ENCODE measurements around the gene LRRC8A. TPM values are rescaled to one million over a fixed set of nuclear protein-coding genes. Genes with fewer than 3 reads are reported as not detected.

The LRRC8A gene
- total and polyA plus RNA-seq, 2 of the 8 experiments (the other 6 are each of a cell fraction or from before 2014, with no cell fraction given) = 103 to 111 TPM

DNA sequence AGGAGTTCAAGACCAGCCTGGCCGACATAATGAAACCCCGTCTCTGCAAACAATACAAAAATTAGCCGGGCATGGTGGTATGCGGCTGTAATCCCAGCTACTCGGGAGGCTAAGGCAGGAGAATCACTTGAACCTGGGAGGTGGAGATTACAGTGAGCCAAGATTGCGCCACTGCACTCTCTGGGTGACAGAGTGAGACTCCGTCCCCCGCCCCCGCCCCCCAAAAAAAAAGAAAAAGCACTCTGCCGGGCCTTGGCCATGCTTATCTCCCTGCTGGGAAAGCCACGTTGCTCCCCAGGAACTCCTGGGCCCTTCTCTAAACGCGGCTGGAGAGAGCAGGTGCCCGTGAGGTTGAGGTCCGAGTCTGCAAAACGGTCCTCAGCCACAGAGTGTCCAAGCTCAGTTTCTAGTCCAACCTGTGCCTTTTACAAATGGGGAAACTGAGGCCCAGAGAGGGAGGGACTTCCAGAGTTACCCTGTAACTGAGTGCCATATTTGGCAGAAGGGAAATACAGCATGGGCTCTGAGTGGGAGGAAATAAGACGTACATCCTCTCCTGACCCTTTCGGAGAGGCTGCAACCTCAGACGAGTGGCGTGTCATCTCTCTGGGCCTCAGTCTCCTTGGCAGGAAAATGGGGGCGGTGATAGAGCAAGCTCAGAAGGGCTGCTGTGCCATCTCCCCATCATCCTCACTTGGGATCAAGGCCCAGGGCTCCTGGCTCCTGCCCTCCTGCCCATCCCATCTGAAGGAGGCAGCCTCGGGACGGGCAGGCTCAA is 32.3 kb downstream of the LRRC8A start:
- 0 out of 2 replicates have a peak overlapping the region, but pooled peaks have one; percentile 13 for H2AK5ac ChIP-seq (ENCODE audit: low read depth, low read length)
- H3K9me3 ChIP-seq (ENCODE audit: insufficient read depth in 2 of 2, low read depth in 1 of 2, low read length in 1 of 2) = no peaks in the 10 kb centered on the region
- no peak overlapping the region for H2AFZ ChIP-seq (ENCODE audit: low read length)
- ChIA-PET POLR2A (ENCODE audit: partially characterized antibody) (interaction anchor here (0.6 to 1.8 kb wide), 3 partner anchors 8 to 1102 kb away, joined by 3 to 5 read pairs (median 3); partner anchors contain the start of genes KYAT1 and LRRC8A), CTCF (ENCODE audit: partially characterized antibody) (interaction anchor here (1.8 to 3.9 kb wide), 2 partner anchors 12 to 14 kb away, joined by 6 to 26 read pairs; no protein-coding TSS in a partner anchor)
- H3K79me1 ChIP-seq (ENCODE audit: low read depth, low read length) = peaks cover 15% of the 10 kb centered on the region; the same call in 1 of the 2 replicates
- no peak overlapping the region for H4K91ac ChIP-seq (replicated peaks; ENCODE audit: insufficient read length, low read length)
- H3K27me3 ChIP-seq (replicated peaks in 1 of 4; ENCODE audit: control insufficient read depth in 3 of 4, extremely low read depth in 1 of 4, insufficient read depth in 3 of 4, low read length in 3 of 4) = no peaks in the 10 kb centered on the region
- no peak overlapping the region for H3K14ac ChIP-seq (ENCODE audit: insufficient read length)
- H2BK120ac ChIP-seq (replicated peaks; ENCODE audit: low read depth, low read length) = no peak overlapping the region
- H3K27ac ChIP-seq (ENCODE audit: low read depth, low read length) = no peak overlapping the region
- no peak overlapping the region for H3K4me2 ChIP-seq (ENCODE audit: insufficient read depth in 1 of 2, low read depth in 2 of 2, low read length in 2 of 2)
- H4K20me1 ChIP-seq (replicated peaks in 1 of 2; ENCODE audit: control insufficient read depth in 1 of 2, insufficient read depth in 2 of 2, low read length in 2 of 2) = peaks cover 20 to 31% of the 10 kb centered on the region in 2 experiments
- peaks cover 7 to 41% (median 33%) of the 10 kb centered on the region in 4 experiments for H3K36me3 ChIP-seq (ENCODE audit: control insufficient read depth in 2 of 4, insufficient read depth in 4 of 4, low read length in 3 of 4)
- H3K4ac ChIP-seq (replicated peaks; ENCODE audit: insufficient read length, low read depth, low read length) = no peak overlapping the region
- H3K9ac ChIP-seq (replicated peaks in 1 of 4; ENCODE audit: extremely low read depth in 1 of 4, low read depth in 3 of 4, low read length in 3 of 4) = no peak overlapping the region
- no peak overlapping the region for H3K4me3 ChIP-seq (ENCODE audit: extremely low read depth in 1 of 4, insufficient read depth in 2 of 4, low read depth in 3 of 4, low read length in 4 of 4)
- no peak overlapping the region for H4K8ac ChIP-seq (ENCODE audit: extremely low read depth, insufficient read depth, low read length)
- no peak overlapping the region for H4K5ac ChIP-seq (ENCODE audit: insufficient read length, low read depth, low read length)
- H3K18ac ChIP-seq (ENCODE audit: extremely low read depth, low read length) = no peak overlapping the region
- TF ChIP-seq HDAC2 (IDR thresholded peaks at IDR 0.05; ENCODE audit: borderline replicate concordance in 1 of 2, low read depth in 2 of 2, low read length in 2 of 2) = no peak
- TF ChIP-seq NANOG (IDR thresholded peaks at IDR 0.05; ENCODE audit: insufficient read depth, low read depth, low read length, poor library complexity, severe bottlenecking) = no peak
- TF ChIP-seq PHF8 (conservative IDR thresholded peaks at IDR 0.05; ENCODE audit: low read depth, low read length) = no peak
- H3K56ac ChIP-seq (replicated peaks; ENCODE audit: insufficient read length, low read depth, low read length) = no peak overlapping the region
- H3K23ac ChIP-seq (ENCODE audit: insufficient read length) = no peak overlapping the region
- no peak for DNase-seq (ENCODE audit: low read depth in 1 of 2, low spot score in 2 of 2)
- H2BK20ac ChIP-seq (ENCODE audit: low read length) = no peak overlapping the region
- 85% methylated on average over 23 of the region's 23 CpGs; no CpG with 5 or more reads in 1 of the 2 experiments for WGBS, 2 experiments (ENCODE audit: extremely low coverage in 1 of 2, insufficient coverage in 1 of 2, insufficient read length in 1 of 2, insufficient replicate concordance in 2 of 2, low coverage in 1 of 2, low lambda C conversion rate in 2 of 2, missing lambda C conversion rate in 1 of 2)
- H2BK15ac ChIP-seq (ENCODE audit: low read length) = no peak overlapping the region
- no peak for FAIRE-seq
- H3K79me2 ChIP-seq (ENCODE audit: control insufficient read depth in 1 of 2, insufficient read depth in 2 of 2, low read length in 2 of 2) = peaks cover 0 to 53% of the 10 kb centered on the region in 2 experiments; a peak in 2 of 4 replicates
- no peaks in the 10 kb centered on the region for H3K23me2 ChIP-seq (ENCODE audit: low read depth, low read length)
- H3K4me1 ChIP-seq (replicated peaks in 1 of 4; ENCODE audit: control insufficient read depth in 3 of 4, insufficient read depth in 4 of 4, low read length in 3 of 4) = peaks cover 0 to 24% (median 18%) of the 10 kb centered on the region in 4 experiments; a peak in 6 of 7 replicates
- H2BK12ac ChIP-seq (ENCODE audit: low read depth, low read length) = no peak overlapping the region
- no peak overlapping the region for H2BK5ac ChIP-seq (ENCODE audit: low read depth, low read length)
